HL-60 (cell line): Measurements from ENCODE around the gene TCP1.

ENCODE experiments used
- DNase-seq, 2 experiments: peaks; one replicate each; pipeline ENCODE4 v3.0.0-alpha.2; 2010 to 2020; ENCODE audit warnings: low read depth in 1 of 2, low spot score in 1 of 2
- H3K27ac ChIP-seq: fragments of 250-450 bp; sonication (Bioruptor Pico); replicated peaks from 2 replicates; pipeline ENCODE4 v1.5.1; 2020; ENCODE audit warnings: mild to moderate bottlenecking, moderate library complexity
- H3K27me3 ChIP-seq: fragments of 250-450 bp; sonication (Bioruptor Pico); 2 replicates; pipeline ENCODE4 v1.5.1; 2021; ENCODE audit warnings: mild to moderate bottlenecking, moderate library complexity; ENCODE audit not compliant: insufficient read depth, poor library complexity, severe bottlenecking
- H3K4me3 ChIP-seq: replicated peaks from 2 replicates; pipeline ENCODE4 v1.5.1; 2011; ENCODE audit warnings: mild to moderate bottlenecking, control low read depth, low read length; ENCODE audit not compliant: insufficient read depth
- CTCF ChIP-seq: IDR thresholded peaks from one replicate; pipeline ENCODE4 v1.5.1; 2011; ENCODE audit warnings: low read length, control low read depth, inconsistent platforms; ENCODE audit not compliant: insufficient read depth
- GABPA ChIP-seq: IDR thresholded peaks from 2 replicates; pipeline ENCODE4 v1.6.1; 2012; ENCODE audit warnings: low read depth
- POLR2AphosphoS5 ChIP-seq: IDR thresholded peaks from 2 replicates; pipeline ENCODE4 v1.6.1; 2012; ENCODE audit warnings: low read depth
- SPI1 ChIP-seq: IDR thresholded peaks from 2 replicates; pipeline ENCODE4 v1.6.1; 2012; ENCODE audit warnings: low read depth, mild to moderate bottlenecking, borderline replicate concordance
- TF ChIP-seq, protein P1 (sequence below): IDR thresholded peaks from 2 replicates; pipeline ENCODE4 v1.6.1; 2012; ENCODE audit warnings: low read depth; ENCODE audit not compliant: insufficient replicate concordance

TCP1 gene

GRCh38 chr6:159759645-159760044, 29.8 kb downstream of the TCP1 start:
- Histone ChIP-seq H3K27me3 (no peaks in the 10 kb centered on the region), H3K4me3 (no peak overlapping the region), H3K27ac (no peak overlapping the region)
- DNase-seq = no peak
- peak; percentile 31; the same call in 1 of the 2 replicates for TF ChIP-seq POLR2AphosphoS5
- no peak for TF ChIP-seq GABPA

- TF ChIP-seq POLR2AphosphoS5 (peak; percentile 61; the same call in 1 of the 2 replicates), SPI1 (no peak), GABPA (no peak), CTCF (no peak)
- TF ChIP-seq, protein P1, sequence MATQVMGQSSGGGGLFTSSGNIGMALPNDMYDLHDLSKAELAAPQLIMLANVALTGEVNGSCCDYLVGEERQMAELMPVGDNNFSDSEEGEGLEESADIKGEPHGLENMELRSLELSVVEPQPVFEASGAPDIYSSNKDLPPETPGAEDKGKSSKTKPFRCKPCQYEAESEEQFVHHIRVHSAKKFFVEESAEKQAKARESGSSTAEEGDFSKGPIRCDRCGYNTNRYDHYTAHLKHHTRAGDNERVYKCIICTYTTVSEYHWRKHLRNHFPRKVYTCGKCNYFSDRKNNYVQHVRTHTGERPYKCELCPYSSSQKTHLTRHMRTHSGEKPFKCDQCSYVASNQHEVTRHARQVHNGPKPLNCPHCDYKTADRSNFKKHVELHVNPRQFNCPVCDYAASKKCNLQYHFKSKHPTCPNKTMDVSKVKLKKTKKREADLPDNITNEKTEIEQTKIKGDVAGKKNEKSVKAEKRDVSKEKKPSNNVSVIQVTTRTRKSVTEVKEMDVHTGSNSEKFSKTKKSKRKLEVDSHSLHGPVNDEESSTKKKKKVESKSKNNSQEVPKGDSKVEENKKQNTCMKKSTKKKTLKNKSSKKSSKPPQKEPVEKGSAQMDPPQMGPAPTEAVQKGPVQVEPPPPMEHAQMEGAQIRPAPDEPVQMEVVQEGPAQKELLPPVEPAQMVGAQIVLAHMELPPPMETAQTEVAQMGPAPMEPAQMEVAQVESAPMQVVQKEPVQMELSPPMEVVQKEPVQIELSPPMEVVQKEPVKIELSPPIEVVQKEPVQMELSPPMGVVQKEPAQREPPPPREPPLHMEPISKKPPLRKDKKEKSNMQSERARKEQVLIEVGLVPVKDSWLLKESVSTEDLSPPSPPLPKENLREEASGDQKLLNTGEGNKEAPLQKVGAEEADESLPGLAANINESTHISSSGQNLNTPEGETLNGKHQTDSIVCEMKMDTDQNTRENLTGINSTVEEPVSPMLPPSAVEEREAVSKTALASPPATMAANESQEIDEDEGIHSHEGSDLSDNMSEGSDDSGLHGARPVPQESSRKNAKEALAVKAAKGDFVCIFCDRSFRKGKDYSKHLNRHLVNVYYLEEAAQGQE = no peak
- no peaks in the 10 kb centered on the region for H3K27me3 ChIP-seq
- H3K27ac ChIP-seq = no peak overlapping the region
- no peak for DNase-seq
- H3K4me3 ChIP-seq = no peak overlapping the region
These were observed 31.1 kb downstream of the TCP1 start for GRCh38 chr6:159758031-159759001.

- DNase-seq = no peak
- no peak overlapping the region for H3K27ac ChIP-seq
These were observed 32.9 kb downstream of the TCP1 start for GRCh38 chr6:159756508-159756907.

GRCh38 chr6:159754959-159755914, 34.2 kb downstream of the TCP1 start:
- H3K27ac ChIP-seq = no peak overlapping the region

More at GRCh38 chr6:159756508-159756907, 32.9 kb downstream of the TCP1 start:
- Histone ChIP-seq H3K4me3 (no peak overlapping the region), H3K27me3 (no peaks in the 10 kb centered on the region)
- no peak for TF ChIP-seq SPI1
- 0 out of 2 replicates have a peak, but pooled peaks have one; percentile 22 for TF ChIP-seq POLR2AphosphoS5

More at GRCh38 chr6:159754959-159755914, 34.2 kb downstream of the TCP1 start:
- Histone ChIP-seq H3K27me3 (no peaks in the 10 kb centered on the region), H3K4me3 (no peak overlapping the region)
- DNase-seq = no peak
- no peak for TF ChIP-seq CTCF
- no peak for TF ChIP-seq SPI1
- no peak for TF ChIP-seq POLR2AphosphoS5
- no peak for TF ChIP-seq GABPA
- TF ChIP-seq, protein P1 = no peak
